Caco-2 (cell line): ENCODE measurements around the gene FAM118A. TPM values are rescaled to one million over a fixed set of nuclear protein-coding genes. Genes with fewer than 3 reads are reported as not detected.

Experiments
- BruUV-seq: library from RNA; stranded (reverse); fragments of 400-500 nt; replicated peaks from 2 replicates; lab custom pipeline; 2021; lab: Mats Ljungman, UMichigan
- CTCF ChIA-PET: fragments of 300-600 bp; sonication (Branson Sonifier 250); formaldehyde crosslinking; loops from one replicate; lab custom pipeline; 2022; ENCODE audit warnings: antibody characterized with exemption; lab: Charles Lee
- POLR2A ChIA-PET: fragments of 300-600 bp; sonication (Branson Sonifier 250); formaldehyde crosslinking; loops from one replicate; lab custom pipeline; 2022; ENCODE audit warnings: antibody characterized with exemption; lab: Charles Lee
- DNase-seq, 2 experiments: peaks; one replicate each; pipeline versions ENCODE4 v3.0.0 to v3.0.0-alpha.2; 2020 to 2022
- H3K27me3 ChIP-seq: replicated peaks from 2 replicates; pipeline ENCODE4 v1.6.0; 2011; ENCODE audit warnings: low read length; ENCODE audit not compliant: control insufficient read depth, insufficient read depth
- H3K36me3 ChIP-seq: 2 replicates; pipeline ENCODE4 v1.5.1; 2011; ENCODE audit warnings: low read length; ENCODE audit not compliant: control insufficient read depth, insufficient read depth
- H3K4me1 ChIP-seq: fragments of 250-450 bp; sonication (Bioruptor Pico); 2 replicates; pipeline ENCODE4 v1.5.1; 2020; ENCODE audit warnings: mild to moderate bottlenecking
- H3K4me3 ChIP-seq: 2 replicates; pipeline ENCODE4 v1.5.1; 2011; ENCODE audit warnings: low read depth, mild to moderate bottlenecking, control low read depth, low read length
- H3K9me3 ChIP-seq: fragments of 250-450 bp; sonication (Bioruptor Pico); 2 replicates; pipeline ENCODE4 v1.5.1; 2020; ENCODE audit warnings: mild to moderate bottlenecking, moderate library complexity
- H3K27ac Mint-ChIP-seq: one replicate; pipeline ENCODE4 v1.8.0; 2022; ENCODE audit warnings: mixed read lengths; ENCODE audit not compliant: unreplicated experiment
- H3K27me3 Mint-ChIP-seq: one replicate; pipeline ENCODE4 v1.8.0; 2022; ENCODE audit warnings: mixed read lengths; ENCODE audit not compliant: insufficient read depth, unreplicated experiment
- H3K36me3 Mint-ChIP-seq: one replicate; pipeline ENCODE4 v1.8.0; 2022; ENCODE audit warnings: mild to moderate bottlenecking, mixed read lengths; ENCODE audit not compliant: insufficient read depth, unreplicated experiment
- H3K4me1 Mint-ChIP-seq: one replicate; pipeline ENCODE4 v1.8.0; 2022; ENCODE audit warnings: low read depth, mixed read lengths; ENCODE audit not compliant: unreplicated experiment
- H3K4me3 Mint-ChIP-seq: one replicate; pipeline ENCODE4 v1.8.0; 2022; ENCODE audit warnings: mild to moderate bottlenecking, moderate library complexity, mixed read lengths; ENCODE audit not compliant: unreplicated experiment
- H3K9me3 Mint-ChIP-seq: one replicate; pipeline ENCODE4 v1.8.0; 2022; ENCODE audit warnings: mixed read lengths; ENCODE audit not compliant: unreplicated experiment
- CTCF ChIP-seq, 2 experiments: fragments of 200-600 bp in 1 of 2; IDR thresholded peaks; 1 replicate in 1 of 2; 2 replicates in 1 of 2; pipeline versions ENCODE4 v1.5.1 to v1.8.0; 2011 to 2022; ENCODE audit warnings: antibody characterized with exemption in 1 of 2, control low read depth in 1 of 2, inconsistent platforms in 1 of 2, low read depth in 1 of 2, low read length in 1 of 2, mild to moderate bottlenecking in 1 of 2, moderate library complexity in 1 of 2; ENCODE audit not compliant: insufficient read depth in 1 of 2, severe bottlenecking in 1 of 2, unreplicated experiment in 1 of 2
- intact Hi-C: fragments of 100-400 bp; cut with micrococcal nuclease; formaldehyde crosslinking; loops from one replicate; pipeline ENCODE4 v1.10.0; 2022; ENCODE audit not compliant: unreplicated experiment
- total RNA-seq: library from RNA; stranded (reverse); gene quantifications from 2 replicates; pipeline ENCODE4 v1.2.3, GENCODE V29; 2022

The FAM118A gene
- total RNA-seq, 1 experiment from 2014 or later: 120 TPM

DNA sequence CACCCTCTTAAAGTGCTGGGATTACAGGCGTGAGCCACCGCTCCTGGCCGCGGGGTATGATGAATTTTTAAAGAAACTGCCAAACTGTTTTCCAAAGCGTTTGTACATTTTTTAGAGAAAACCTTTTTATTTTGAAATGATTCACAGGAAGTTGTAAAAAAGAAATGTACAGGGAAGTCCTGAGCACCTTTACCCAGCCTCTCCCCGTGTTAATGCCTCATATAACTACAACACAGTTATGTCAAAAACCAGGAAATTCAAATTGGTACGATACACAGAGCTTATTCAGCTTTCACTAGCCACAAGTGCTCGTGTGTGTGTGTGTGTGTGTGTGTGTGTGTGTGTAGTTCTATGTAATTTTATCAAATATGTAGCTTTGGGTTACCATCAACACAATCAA lies 7.0 kb upstream of the FAM118A start:
- no peaks in the 10 kb centered on the region for H3K27me3 ChIP-seq
- no peaks in the 10 kb centered on the region for H3K36me3 Mint-ChIP-seq
- no peak overlapping the region for H3K4me3 ChIP-seq
- TF ChIP-seq CTCF (IDR thresholded peaks at IDR 0.05; ENCODE audit: insufficient read depth in 1 of 2, low read depth in 1 of 2, low read length in 1 of 2, severe bottlenecking in 1 of 2, unreplicated experiment in 1 of 2): no peak
- no peaks in the 10 kb centered on the region for H3K27me3 Mint-ChIP-seq
- CTCF ChIA-PET: interaction anchor here (0.6 to 0.7 kb wide), 2 partner anchors 29 to 41 kb away, joined by 4 to 11 read pairs; no protein-coding TSS in a partner anchor
- no peak overlapping the region for H3K27ac Mint-ChIP-seq
- H3K36me3 ChIP-seq: no peaks in the 10 kb centered on the region
- intact Hi-C loops: no loop called here
- H3K9me3 ChIP-seq: no peaks in the 10 kb centered on the region
- peaks cover 29% of the 10 kb centered on the region for H3K4me1 ChIP-seq
- H3K4me1 Mint-ChIP-seq: peaks cover 22% of the 10 kb centered on the region
- no peaks in the 10 kb centered on the region for H3K9me3 Mint-ChIP-seq
- no TSS peak for BruUV-seq
- H3K4me3 Mint-ChIP-seq: no peak overlapping the region
- DNase-seq: no peak
- POLR2A ChIA-PET: no interaction called here

GRCh38 chr22:45303181-45303580 lies 6.6 kb upstream of the FAM118A start:
- no peaks in the 10 kb centered on the region for H3K27me3 Mint-ChIP-seq
- BruUV-seq: no TSS peak
- H3K36me3 Mint-ChIP-seq: no peaks in the 10 kb centered on the region
- H3K9me3 Mint-ChIP-seq: no peaks in the 10 kb centered on the region
- no peak for DNase-seq
- Histone ChIP-seq H3K4me3 (no peak overlapping the region), H3K9me3 (no peaks in the 10 kb centered on the region), H3K27me3 (no peaks in the 10 kb centered on the region), H3K36me3 (no peaks in the 10 kb centered on the region), H3K4me1 (peaks cover 29% of the 10 kb centered on the region)
- H3K4me3 Mint-ChIP-seq: no peak overlapping the region
- ChIA-PET POLR2A (no interaction called here), CTCF (no interaction called here)
- TF ChIP-seq CTCF (IDR thresholded peaks at IDR 0.05; ENCODE audit: insufficient read depth in 1 of 2, low read depth in 1 of 2, low read length in 1 of 2, severe bottlenecking in 1 of 2, unreplicated experiment in 1 of 2): no peak
- intact Hi-C loops: no loop called here
- H3K4me1 Mint-ChIP-seq: peaks cover 22% of the 10 kb centered on the region
- H3K27ac Mint-ChIP-seq: no peak overlapping the region

DNA sequence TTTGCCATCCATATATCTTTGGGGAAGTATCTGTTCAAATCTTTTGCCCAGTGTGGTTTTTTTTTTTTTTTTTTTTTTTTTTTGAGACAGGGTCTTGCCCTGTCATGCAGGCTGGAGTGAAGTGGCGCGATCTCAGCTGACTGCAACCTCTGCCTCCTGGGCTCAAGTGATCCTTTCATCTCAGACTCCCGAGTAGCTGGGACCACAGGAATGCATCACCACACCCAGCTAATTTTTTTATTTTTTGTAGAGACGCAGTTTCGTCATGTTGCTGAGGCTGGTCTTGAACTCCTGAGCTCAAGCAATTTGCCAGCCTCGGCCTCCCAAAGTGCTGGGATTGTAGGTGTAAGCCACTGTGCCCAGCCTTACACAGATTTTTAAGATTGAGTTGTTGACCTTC lies 4.8 kb upstream of the FAM118A start:
- no peaks in the 10 kb centered on the region for H3K9me3 Mint-ChIP-seq
- no peaks in the 10 kb centered on the region for H3K36me3 Mint-ChIP-seq
- H3K27me3 Mint-ChIP-seq: no peaks in the 10 kb centered on the region
- no peak for TF ChIP-seq CTCF (IDR thresholded peaks at IDR 0.05; ENCODE audit: insufficient read depth in 1 of 2, low read depth in 1 of 2, low read length in 1 of 2, severe bottlenecking in 1 of 2, unreplicated experiment in 1 of 2)
- H3K27ac Mint-ChIP-seq: peak overlapping the region; percentile 80
- POLR2A ChIA-PET: no interaction called here
- Histone ChIP-seq H3K4me1 (peaks cover 41% of the 10 kb centered on the region), H3K27me3 (no peaks in the 10 kb centered on the region), H3K9me3 (no peaks in the 10 kb centered on the region), H3K36me3 (no peaks in the 10 kb centered on the region), H3K4me3 (no peak overlapping the region)
- H3K4me3 Mint-ChIP-seq: no peak overlapping the region
- BruUV-seq: no TSS peak
- CTCF ChIA-PET: interaction anchor here (0.7 kb wide), 1 partner anchor 672 kb away, joined by 3 read pairs; no protein-coding TSS in a partner anchor
- H3K4me1 Mint-ChIP-seq: peaks cover 30% of the 10 kb centered on the region
- intact Hi-C loops: loop anchor here (1.0 kb wide), 1 partner anchor 32 kb away; no protein-coding TSS in a partner anchor
- DNase-seq: no peak
